Stimulated activated CD4-positive, alpha-beta T cell treated with anti-CD3 and anti-CD28 coated beads, Interleukin-4, amount 100 ng/mL, for 1 hour (primary cell): Measurements from ENCODE around the gene AGR2.
"Not testable (repeated sequence)": the region's sequence is repeated elsewhere in the genome, so short reads cannot be mapped to it uniquely, and the experiment has no call there.

Experiments used
- DNase-seq: peaks from one replicate; pipeline ENCODE4 v3.0.0-alpha.2; 2020

The AGR2 gene

GRCh38 chr7:16773326-16773725, 31.5 kb downstream of the AGR2 start:
- no peak for DNase-seq

- DNase-seq, result no peak
Observed at GRCh38 chr7:16770657-16771329, 34.0 kb downstream of the AGR2 start.

GRCh38 chr7:16769994-16770393, 34.8 kb downstream of the AGR2 start:
- not testable (repeated sequence) for DNase-seq

GRCh38 chr7:16765436-16765859, 39.4 kb downstream of the AGR2 start:
- no peak for DNase-seq

GRCh38 chr7:16764942-16765341, 39.9 kb downstream of the AGR2 start:
- no peak for DNase-seq

- DNase-seq, result no peak
Observed at GRCh38 chr7:16762177-16762576, 42.6 kb downstream of the AGR2 start.

- no peak for DNase-seq
Observed at GRCh38 chr7:16759840-16760239, 45.0 kb downstream of the AGR2 start.

- DNase-seq, result no peak
Observed at GRCh38 chr7:16758631-16759611, 45.9 kb downstream of the AGR2 start.

GRCh38 chr7:16758036-16758435, 46.8 kb downstream of the AGR2 start:
- DNase-seq, result no peak

GRCh38 chr7:16755397-16755796, 49.4 kb downstream of the AGR2 start:
- DNase-seq, result no peak

- DNase-seq, result no peak
Observed at GRCh38 chr7:16754856-16755317, 49.9 kb downstream of the AGR2 start.

- DNase-seq, result peak; percentile 3
Observed at GRCh38 chr7:16753932-16754855, 50.6 kb downstream of the AGR2 start.

- DNase-seq, result peak; percentile 47
Observed at GRCh38 chr7:16753102-16753931, 51.5 kb downstream of the AGR2 start, which contains the start of gene TSPAN13. Gene TSPAN13 (plus strand): TSS chr7:16753755. CDS start chr7:16753968, 213 bp downstream.

GRCh38 chr7:16747102-16747501, 57.7 kb downstream of the AGR2 start:
- DNase-seq, result no peak

- no peak for DNase-seq
Observed at GRCh38 chr7:16745645-16746044, 59.2 kb downstream of the AGR2 start.

GRCh38 chr7:16744518-16745250, 60.1 kb downstream of the AGR2 start:
- DNase-seq, result no peak

GRCh38 chr7:16743236-16743635, 61.6 kb downstream of the AGR2 start:
- DNase-seq, result no peak

- DNase-seq, result no peak
Observed at GRCh38 chr7:16742547-16742946, 62.3 kb downstream of the AGR2 start.
